ENCODE data around the gene MAG. TPM values are rescaled to one million over a fixed set of nuclear protein-coding genes. Genes with fewer than 3 reads are reported as not detected.

MAG gene
- total RNA-seq, 1 donor: not detected

- DNase-seq (ENCODE audit: low read depth): no peak
- TF ChIP-seq CTCF (IDR thresholded peaks at IDR 0.05; ENCODE audit: insufficient read depth, low read length): no peak
- H3K4me3 ChIP-seq (ENCODE audit: low read depth, low read length): no peak overlapping the region
Observed at GRCh38 chr19:35347930-35348298, 56.0 kb downstream of the MAG start.

- no peak overlapping the region for H3K4me3 ChIP-seq (ENCODE audit: low read depth, low read length)
- no peak for TF ChIP-seq CTCF (IDR thresholded peaks at IDR 0.05; ENCODE audit: insufficient read depth, low read length)
- no peak for DNase-seq (ENCODE audit: low read depth)
Observed at GRCh38 chr19:35348911-35349611, 57.1 kb downstream of the MAG start.

GRCh38 chr19:35349614-35350521 lies 57.9 kb downstream of the MAG start:
- H3K4me3 ChIP-seq (ENCODE audit: low read depth, low read length): no peak overlapping the region
- DNase-seq (ENCODE audit: low read depth): no peak
- TF ChIP-seq CTCF (IDR thresholded peaks at IDR 0.05; ENCODE audit: insufficient read depth, low read length): no peak

- H3K4me3 ChIP-seq (ENCODE audit: low read depth, low read length): no peak overlapping the region
- no peak for DNase-seq (ENCODE audit: low read depth)
- TF ChIP-seq CTCF (IDR thresholded peaks at IDR 0.05; ENCODE audit: insufficient read depth, low read length): no peak
Observed at GRCh38 chr19:35350591-35350990, 58.6 kb downstream of the MAG start.

GRCh38 chr19:35351411-35352176 lies 59.6 kb downstream of the MAG start:
- H3K4me3 ChIP-seq (ENCODE audit: low read depth, low read length): no peak overlapping the region
- TF ChIP-seq CTCF (IDR thresholded peaks at IDR 0.05; ENCODE audit: insufficient read depth, low read length): no peak
- no peak for DNase-seq (ENCODE audit: low read depth)

GRCh38 chr19:35352177-35352447 lies 60.2 kb downstream of the MAG start:
- no peak for TF ChIP-seq CTCF (IDR thresholded peaks at IDR 0.05; ENCODE audit: insufficient read depth, low read length)
- no peak for DNase-seq (ENCODE audit: low read depth)
- no peak overlapping the region for H3K4me3 ChIP-seq (ENCODE audit: low read depth, low read length)
